Endodermal cell (in vitro differentiated cells): ENCODE results near the gene CASP3. TPM values are rescaled to one million over a fixed set of nuclear protein-coding genes. Genes with fewer than 3 reads are reported as not detected.

ENCODE experiments used
- DNase-seq: peaks from one replicate; pipeline ENCODE4 v3.0.0-alpha.2; 2017
- H3K27ac ChIP-seq: 2 replicates; pipeline ENCODE4 v1.5.1; 2013; ENCODE audit warnings: mild to moderate bottlenecking, low read depth, low read length, moderate library complexity
- H3K27me3 ChIP-seq: 2 replicates; pipeline ENCODE4 v1.6.1; 2013; ENCODE audit warnings: mild to moderate bottlenecking, low read length, moderate library complexity; ENCODE audit not compliant: insufficient read depth, control insufficient read depth, poor library complexity, severe bottlenecking
- H3K36me3 ChIP-seq: 2 replicates; pipeline ENCODE4 v1.7.0; 2013; ENCODE audit warnings: mild to moderate bottlenecking, low read length, moderate library complexity; ENCODE audit not compliant: control insufficient read depth, insufficient read depth
- H3K4me1 ChIP-seq: one replicate; pipeline ENCODE4 v1.7.0; 2013; ENCODE audit warnings: low read length; ENCODE audit not compliant: control insufficient read depth, insufficient read depth
- H3K4me3 ChIP-seq: 2 replicates; pipeline ENCODE4 v1.5.1; 2013; ENCODE audit warnings: mild to moderate bottlenecking, low read length, moderate library complexity
- H3K9ac ChIP-seq: 2 replicates; pipeline ENCODE4 v1.6.1; 2013; ENCODE audit warnings: mild to moderate bottlenecking, low read length, moderate library complexity; ENCODE audit not compliant: poor library complexity, severe bottlenecking; ENCODE audit errors: extremely low read depth
- H3K9me3 ChIP-seq: 2 replicates; pipeline ENCODE4 v1.6.1; 2013; ENCODE audit warnings: mild to moderate bottlenecking, low read length, moderate library complexity; ENCODE audit not compliant: control insufficient read depth
- H3K27ac Mint-ChIP-seq: 2 replicates; pipeline ENCODE4 v1.8.0; 2020; ENCODE audit warnings: mixed read lengths
- H3K27me3 Mint-ChIP-seq: 2 replicates; pipeline ENCODE4 v1.8.0; 2021; ENCODE audit warnings: mild to moderate bottlenecking, mixed read lengths; ENCODE audit not compliant: insufficient read depth
- H3K36me3 Mint-ChIP-seq: 2 replicates; pipeline ENCODE4 v1.8.0; 2020; ENCODE audit warnings: low read depth, mixed read lengths
- H3K4me1 Mint-ChIP-seq: 2 replicates; pipeline ENCODE4 v1.8.0; 2020; ENCODE audit warnings: mixed read lengths
- H3K4me3 Mint-ChIP-seq: 2 replicates; pipeline ENCODE4 v1.8.0; 2020; ENCODE audit warnings: mild to moderate bottlenecking, moderate library complexity, mixed read lengths
- H3K9me3 Mint-ChIP-seq: 2 replicates; pipeline ENCODE4 v1.8.0; 2020; ENCODE audit warnings: mild to moderate bottlenecking, mixed read lengths
- CTCF ChIP-seq: fragments of 200-600 bp; sonication (generic); conservative IDR thresholded peaks from 2 replicates; pipeline ENCODE4 v1.5.0; 2021; ENCODE audit warnings: antibody characterized with exemption, mild to moderate bottlenecking
- WGBS, 2 experiments: methylation state at CpG; one replicate each; pipeline versions ENCODE4 v1.1.5 to v1.1.7; 2013; ENCODE audit warnings: missing lambda C conversion rate in 2 of 2, mixed read lengths in 1 of 2; ENCODE audit not compliant: insufficient coverage in 1 of 2, insufficient read length in 1 of 2; 5-methylcytosine and 5-hydroxymethylcytosine counted together
- total RNA-seq, 2 donors: library from RNA; stranded (reverse); fragmentation: NEBNext Ultra II Directional in 1 of 2; extraction: Animal tissue kit (Norgen Biotek cat#: 25700) in 1 of 2; gene quantifications; 2 replicates in 1 of 2; 3 replicates in 1 of 2; pipeline ENCODE4 v1.2.1, GENCODE V29; 2021

The CASP3 gene
- total RNA-seq, 2 donors from 2014 or later: 49.8 to 62.9 TPM

- Mint-ChIP-seq H3K27me3 (no peaks in the 10 kb centered on the region), H3K4me1 (peaks cover 10% of the 10 kb centered on the region), H3K36me3 (peaks cover 49% of the 10 kb centered on the region), H3K9me3 (no peaks in the 10 kb centered on the region), H3K27ac (no peak overlapping the region), H3K4me3 (no peak overlapping the region)
- no peak for TF ChIP-seq CTCF
- H3K9me3 ChIP-seq: no peaks in the 10 kb centered on the region
- no peak overlapping the region for H3K4me3 ChIP-seq
- H3K4me1 ChIP-seq: no peaks in the 10 kb centered on the region
- H3K36me3 ChIP-seq: peaks cover 51% of the 10 kb centered on the region
- DNase-seq: no peak
- no peaks in the 10 kb centered on the region for H3K27me3 ChIP-seq
- H3K9ac ChIP-seq: no peak overlapping the region
- no peak overlapping the region for H3K27ac ChIP-seq
- 92 to 93% methylated on average over 5 of the region's 5 CpGs for WGBS, 2 experiments
Observed at GRCh38 chr4:184641451-184641850, 7.8 kb downstream of the CASP3 start.

DNA sequence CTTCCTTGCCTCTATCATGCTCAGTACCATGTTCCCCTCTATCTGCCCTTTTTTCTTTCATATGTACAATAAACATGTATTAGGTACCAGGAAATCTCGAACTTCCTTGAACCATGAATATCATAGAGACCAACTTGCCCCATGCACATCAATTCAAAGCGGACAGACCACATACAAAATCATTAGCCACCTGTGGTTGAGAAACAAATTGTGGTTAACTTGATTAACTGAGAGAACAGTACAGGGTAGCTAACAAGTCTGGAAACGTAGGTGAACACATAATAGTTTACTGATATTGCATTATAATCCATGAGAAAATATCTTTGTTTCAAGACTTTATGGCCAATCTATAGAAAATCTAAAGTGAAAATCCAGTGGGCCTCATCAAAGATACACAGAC lies 8.2 kb downstream of the CASP3 start:
- no peaks in the 10 kb centered on the region for H3K9me3 ChIP-seq
- no peaks in the 10 kb centered on the region for H3K27me3 ChIP-seq
- H3K4me3 ChIP-seq: no peak overlapping the region
- WGBS, 2 experiments: 96% methylated on average over 3 of the region's 3 CpGs; no CpG with 5 or more reads in 1 of the 2 experiments
- Mint-ChIP-seq H3K36me3 (peaks cover 53% of the 10 kb centered on the region), H3K4me3 (no peak overlapping the region), H3K4me1 (peaks cover 6% of the 10 kb centered on the region), H3K27me3 (no peaks in the 10 kb centered on the region), H3K9me3 (no peaks in the 10 kb centered on the region), H3K27ac (no peak overlapping the region)
- TF ChIP-seq CTCF: no peak
- H3K9ac ChIP-seq: no peak overlapping the region
- H3K4me1 ChIP-seq: no peaks in the 10 kb centered on the region
- H3K36me3 ChIP-seq: peaks cover 51% of the 10 kb centered on the region
- H3K27ac ChIP-seq: no peak overlapping the region
- no peak for DNase-seq

DNA sequence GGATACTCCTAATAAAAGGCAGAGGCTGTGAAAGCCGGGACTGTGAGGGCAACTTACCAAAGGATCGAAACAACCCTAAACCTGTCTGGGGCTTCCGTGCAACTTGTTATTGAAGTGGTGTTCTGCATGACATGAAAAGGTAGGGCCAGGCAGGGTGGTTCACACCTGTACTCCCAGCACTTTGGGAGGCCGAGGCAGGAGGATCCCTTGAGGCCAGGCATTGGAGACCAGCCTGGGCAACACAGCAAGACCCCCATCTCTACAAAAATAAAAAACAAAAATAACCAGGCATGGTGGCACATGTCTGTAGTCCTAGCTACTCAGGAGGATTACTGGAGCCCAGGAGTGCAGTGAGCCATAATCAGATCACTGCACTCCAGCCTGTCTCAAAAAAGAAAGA lies 12.3 kb downstream of the CASP3 start:
- Mint-ChIP-seq H3K4me3 (no peak overlapping the region), H3K27ac (no peak overlapping the region), H3K36me3 (peaks cover 71% of the 10 kb centered on the region), H3K27me3 (no peaks in the 10 kb centered on the region), H3K4me1 (no peaks in the 10 kb centered on the region), H3K9me3 (no peaks in the 10 kb centered on the region)
- Histone ChIP-seq H3K36me3 (peaks cover 77% of the 10 kb centered on the region), H3K4me3 (no peak overlapping the region), H3K9me3 (no peaks in the 10 kb centered on the region), H3K4me1 (no peaks in the 10 kb centered on the region), H3K27ac (no peak overlapping the region), H3K9ac (no peak overlapping the region), H3K27me3 (no peaks in the 10 kb centered on the region)
- WGBS, 2 experiments: 71 to 100% methylated on average over 1 to 4 of the region's 4 CpGs
- no peak for DNase-seq
- no peak for TF ChIP-seq CTCF
